Measurements from ENCODE around the gene TMPRSS12.
A peak's percentile ranks its signal among the peaks of the same experiment; 100 is the strongest.
"Not testable (repeated sequence)": the region's sequence is repeated elsewhere in the genome, so short reads cannot be mapped to it uniquely, and the experiment has no call there.

Gene TMPRSS12

DNA sequence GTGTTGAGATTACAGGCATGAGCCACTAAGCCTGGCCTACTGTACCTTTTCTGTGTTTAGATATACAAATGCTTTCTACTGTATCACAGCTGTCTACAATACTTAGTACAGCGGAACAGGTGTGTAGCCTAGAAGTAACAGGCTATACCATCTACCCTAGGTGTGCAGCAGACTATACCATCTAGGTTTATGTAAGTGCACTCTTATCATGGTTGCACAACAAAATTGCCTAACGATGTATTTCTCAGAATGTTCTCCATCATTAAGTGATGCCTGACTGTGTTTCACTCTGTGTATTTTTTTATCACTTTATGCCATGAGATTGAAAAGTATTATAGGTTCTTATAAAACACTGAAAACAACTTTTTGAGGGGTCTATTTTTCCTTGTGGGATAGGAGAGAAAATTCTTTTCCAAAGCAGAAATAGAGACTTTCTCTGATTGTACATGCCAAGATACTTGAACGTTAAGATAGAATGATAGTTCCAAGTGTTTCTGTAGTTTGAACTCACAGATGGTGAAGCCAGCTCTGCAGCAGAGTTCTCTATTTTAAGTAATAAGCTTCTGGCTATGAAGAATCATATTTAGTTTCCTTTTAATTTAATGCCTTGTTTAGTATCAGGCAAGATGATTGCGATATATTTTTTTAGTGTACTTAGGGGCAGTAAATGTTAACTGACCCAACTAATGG is 17.0 kb downstream of the TMPRSS12 start:
- DNase-seq (ENCODE audit: low read depth): no peak

DNA sequence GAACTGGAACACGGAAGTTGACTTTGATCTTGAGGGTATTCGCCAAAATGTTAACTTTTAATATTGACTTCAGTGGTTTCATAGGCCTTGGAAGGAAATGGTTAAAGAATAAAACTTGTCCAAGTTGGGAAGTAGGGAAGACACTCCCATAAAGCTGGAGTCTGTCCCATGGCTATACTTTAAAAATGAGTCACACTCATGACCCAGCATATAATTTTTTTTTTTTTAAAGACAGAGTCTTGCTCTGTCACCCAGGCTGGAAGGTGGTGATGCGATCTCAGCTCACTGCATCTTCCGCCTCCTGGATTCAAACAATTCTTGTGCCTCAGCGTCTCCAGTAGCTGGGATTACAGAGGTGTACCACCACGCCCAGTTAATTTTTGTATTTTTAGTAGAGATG is 19.6 kb downstream of the TMPRSS12 start:
- no peak for DNase-seq (ENCODE audit: low read depth)

DNA sequence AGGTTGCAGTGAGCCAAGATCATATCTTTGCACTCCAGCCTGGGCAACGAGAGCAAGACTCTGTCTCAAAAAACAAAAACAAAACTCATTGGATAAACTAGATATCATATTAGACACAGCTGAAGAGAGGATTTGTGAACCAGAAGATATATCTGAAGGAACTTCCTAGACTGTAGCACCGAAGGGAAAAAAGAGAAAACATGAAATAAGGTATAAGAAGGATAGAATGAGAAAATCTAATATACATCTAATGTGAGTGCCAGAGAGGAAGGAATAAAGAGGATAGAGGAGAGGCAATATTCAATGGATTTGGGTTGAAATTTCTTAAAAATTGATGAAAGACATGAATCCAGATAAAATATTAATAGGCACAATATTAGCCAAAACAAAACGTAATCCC is 22.5 kb downstream of the TMPRSS12 start:
- DNase-seq (ENCODE audit: low read depth): no peak

DNA sequence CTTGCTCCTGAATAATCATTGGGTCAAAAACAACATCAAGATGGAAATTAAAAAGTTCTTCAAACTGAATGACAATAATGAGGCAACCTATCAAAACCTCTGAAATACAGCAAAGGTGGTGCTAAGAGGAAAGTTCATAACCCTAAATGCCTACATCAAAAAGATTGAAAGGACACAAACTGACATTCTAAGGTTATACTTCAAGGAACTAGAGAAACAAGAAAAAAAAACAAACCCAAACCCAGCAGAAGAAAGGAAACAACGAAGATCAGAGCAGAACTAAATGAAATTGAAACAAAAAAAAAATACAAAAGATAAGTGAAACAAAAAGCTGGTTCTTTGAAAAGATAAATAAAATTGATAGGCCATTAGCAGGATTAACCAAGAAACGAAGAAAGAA is 26.2 kb downstream of the TMPRSS12 start:
- DNase-seq (ENCODE audit: low read depth): not testable (repeated sequence)

DNA sequence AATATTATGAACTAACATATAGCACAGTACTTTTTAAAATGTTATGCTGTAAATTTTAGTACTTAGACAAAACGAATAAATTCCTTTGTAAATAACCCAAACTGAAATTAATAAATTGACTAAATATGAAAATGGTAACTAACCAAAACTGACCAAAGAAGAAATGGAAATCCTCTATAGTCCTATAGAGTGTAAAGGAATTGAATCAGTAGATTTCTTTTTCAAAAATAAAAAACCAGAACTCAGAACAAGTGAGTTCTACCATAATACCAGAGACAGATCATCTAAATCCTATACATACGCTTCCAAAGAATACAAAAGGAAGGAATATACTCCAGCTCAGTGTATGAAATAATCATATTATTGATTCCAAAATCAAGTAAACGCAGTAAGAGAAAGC is 39.8 kb downstream of the TMPRSS12 start:
- DNase-seq (ENCODE audit: low read depth): no peak

DNA sequence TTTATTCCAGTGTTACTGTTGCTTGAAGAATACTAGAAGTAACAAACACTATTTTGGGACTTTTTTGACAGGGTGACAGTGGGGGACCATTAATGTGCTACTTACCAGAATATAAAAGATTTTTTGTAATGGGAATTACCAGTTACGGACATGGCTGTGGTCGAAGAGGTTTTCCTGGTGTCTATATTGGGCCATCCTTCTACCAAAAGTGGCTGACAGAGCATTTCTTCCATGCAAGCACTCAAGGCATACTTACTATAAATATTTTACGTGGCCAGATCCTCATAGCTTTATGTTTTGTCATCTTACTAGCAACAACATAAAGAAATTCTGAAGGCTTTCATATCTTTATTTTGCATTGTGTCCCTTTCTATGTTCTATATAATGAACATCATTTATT is 44.5 kb downstream of the TMPRSS12 start:
- DNase-seq (ENCODE audit: low read depth): no peak

DNA sequence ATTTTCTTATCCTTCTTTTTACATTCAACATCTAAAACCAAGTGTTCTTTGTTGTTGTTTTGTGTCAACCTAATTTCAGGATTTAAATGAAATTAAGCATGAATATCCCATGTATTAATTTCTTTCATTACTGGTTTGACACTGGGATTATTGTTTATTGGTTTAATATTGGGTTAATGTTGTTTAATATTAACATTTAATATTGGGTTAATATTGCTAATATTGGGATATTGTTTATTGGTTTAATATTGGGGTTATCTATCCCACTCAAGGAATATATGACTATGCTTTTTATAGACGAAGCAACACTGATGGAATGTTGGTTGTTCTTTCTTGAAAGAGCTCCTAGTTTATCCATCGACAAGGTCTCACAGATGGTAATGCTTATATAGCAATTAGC is 45.9 kb downstream of the TMPRSS12 start:
- no peak for DNase-seq (ENCODE audit: low read depth)

DNA sequence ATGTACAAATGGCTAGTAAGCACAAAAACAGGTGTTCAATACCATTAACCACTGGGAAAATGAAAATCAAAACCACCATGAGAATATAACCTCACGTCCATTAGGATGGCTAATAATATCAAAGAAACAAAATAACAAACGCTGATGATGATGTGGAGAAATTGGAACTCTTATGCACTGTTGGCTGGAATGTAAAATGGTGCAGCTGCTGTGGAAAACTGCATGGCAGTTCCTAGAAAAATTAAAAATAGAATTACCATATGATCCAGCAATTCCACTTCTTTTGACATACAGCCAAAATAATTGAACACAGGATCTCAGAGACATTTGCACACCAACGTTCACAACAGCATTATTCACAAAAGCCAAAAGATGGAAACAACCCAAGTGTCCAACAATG is 51.5 kb downstream of the TMPRSS12 start:
- no peak for DNase-seq (ENCODE audit: low read depth)

DNA sequence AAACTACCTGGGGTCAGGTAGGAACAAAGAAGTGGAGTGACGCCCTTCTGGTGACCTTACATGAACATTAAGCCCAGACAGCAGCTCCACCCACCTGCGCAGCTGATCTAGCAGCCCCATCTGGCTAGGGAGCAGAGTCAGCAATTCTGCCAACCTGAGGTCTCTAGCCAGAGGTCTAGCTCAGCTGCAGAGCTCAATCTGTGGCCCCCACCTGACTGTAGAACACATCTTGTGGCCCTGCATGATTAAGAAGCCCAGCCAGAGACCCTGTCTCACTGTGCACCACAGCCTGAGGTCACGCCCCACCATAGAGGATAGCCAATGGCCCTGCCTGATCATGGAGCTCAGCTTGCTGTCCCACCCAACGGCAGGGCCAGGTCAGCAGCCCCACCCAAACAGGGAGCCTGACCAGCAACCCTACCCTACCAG is 59.0 kb downstream of the TMPRSS12 start:
- no peak for DNase-seq (ENCODE audit: low read depth)

DNA sequence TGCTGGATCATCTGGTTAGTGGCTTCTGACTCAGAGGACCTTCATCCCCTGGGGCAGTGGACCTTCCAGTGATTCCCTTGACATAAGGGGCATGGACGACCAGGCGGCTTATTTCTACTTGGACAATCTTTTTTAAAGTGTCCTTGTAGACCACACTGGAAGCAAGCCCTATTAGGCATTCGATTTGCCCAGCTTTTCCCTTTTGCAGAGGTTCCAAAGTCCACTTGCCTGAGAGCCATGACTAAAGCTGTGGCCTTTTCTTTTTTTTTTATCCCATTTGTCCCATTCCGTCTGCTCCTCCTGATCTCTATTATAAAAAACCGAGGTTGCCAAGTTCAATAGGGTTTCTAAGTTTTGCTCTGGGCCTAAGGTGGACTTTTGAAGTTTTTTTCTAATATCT is 65.8 kb downstream of the TMPRSS12 start:
- DNase-seq (ENCODE audit: low read depth): not testable (repeated sequence)

DNA sequence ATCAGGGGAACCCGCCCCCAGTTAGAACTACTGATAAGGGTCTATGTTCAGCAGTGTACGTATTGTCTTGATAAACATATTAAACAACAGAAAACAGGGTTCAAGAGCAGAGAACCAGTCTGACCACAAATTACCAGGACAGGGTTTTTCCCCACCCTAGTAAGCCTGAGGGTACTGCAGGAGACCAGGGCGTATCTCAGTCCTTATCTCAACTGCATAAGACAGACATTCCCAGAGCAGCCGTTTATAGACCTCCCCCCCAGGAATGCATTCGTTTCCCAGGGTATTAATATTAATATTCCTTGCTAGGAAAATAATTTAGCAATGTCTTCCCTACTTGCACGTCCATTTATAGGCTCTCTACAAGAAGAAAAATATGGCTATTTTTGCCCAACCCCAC is 69.6 kb downstream of the TMPRSS12 start:
- DNase-seq (ENCODE audit: low read depth): not testable (repeated sequence)

DNA sequence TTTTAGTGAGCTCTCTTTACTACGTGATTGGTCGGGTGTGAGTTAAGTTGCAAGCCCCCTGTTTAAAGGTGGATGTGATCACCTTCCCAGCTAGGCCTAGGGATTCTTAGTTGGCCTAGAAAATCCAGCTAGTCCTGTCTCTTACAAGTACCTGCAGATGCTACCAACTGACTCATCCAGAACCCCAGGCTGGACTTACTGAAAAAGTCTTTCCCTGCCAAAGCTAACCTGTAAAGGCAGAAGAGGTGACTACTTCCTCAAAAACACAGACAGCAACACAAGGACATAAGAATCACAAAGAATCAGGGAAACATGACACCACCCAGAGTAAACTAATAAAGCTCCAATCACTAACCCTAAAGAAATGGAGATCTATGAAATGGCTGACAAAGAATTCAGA is 70.5 kb downstream of the TMPRSS12 start:
- DNase-seq (ENCODE audit: low read depth): no peak

DNA sequence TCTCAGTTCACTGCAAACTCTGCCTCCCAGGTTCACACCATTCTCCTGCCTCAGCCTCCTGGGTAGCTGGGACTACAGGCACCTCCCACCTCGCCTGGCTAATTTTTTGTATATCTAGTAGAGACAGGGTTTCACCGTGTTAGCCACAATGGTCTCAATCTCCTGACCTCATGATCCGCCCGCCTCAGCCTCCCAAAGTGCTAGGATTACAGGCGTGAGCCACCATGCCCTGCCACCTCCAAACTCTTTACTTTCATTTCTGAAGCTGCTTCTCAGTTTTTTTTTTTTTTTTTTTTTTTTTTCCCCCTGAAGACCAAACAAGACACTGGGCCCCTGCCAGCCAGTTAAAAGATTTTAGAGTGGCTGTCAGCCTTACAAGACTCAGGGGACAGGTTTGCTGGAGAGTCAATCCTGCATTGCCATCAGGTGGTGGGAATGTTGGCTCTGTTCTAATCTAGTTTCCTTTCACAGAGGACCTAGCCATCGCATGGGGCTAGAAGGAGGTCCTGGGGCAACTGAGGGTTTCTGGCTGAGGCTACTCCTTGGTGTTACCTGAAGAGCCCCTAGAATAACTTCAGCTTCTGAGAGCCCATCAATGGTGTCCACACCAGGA is 72.3 kb downstream of the TMPRSS12 start:
- DNase-seq (ENCODE audit: low read depth): no peak

DNA sequence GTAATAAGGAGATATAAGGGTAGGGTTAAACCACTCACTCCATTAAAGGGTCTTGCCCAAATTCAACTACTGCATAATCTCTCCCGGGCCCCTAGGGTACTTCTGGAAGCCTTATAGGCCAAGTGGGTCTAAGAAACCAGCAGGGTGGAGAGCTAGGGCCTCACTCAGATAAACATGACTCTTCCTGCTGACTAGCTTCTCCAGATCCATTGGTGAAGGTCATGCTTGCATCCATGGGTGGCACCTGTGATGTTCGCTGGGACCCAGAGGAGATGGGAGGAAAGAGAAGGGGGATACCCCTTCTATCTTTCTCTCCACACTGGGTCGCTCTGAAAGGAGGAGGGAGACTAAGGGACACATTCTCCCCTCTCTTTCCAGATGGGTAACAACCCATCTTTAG is 73.6 kb downstream of the TMPRSS12 start:
- DNase-seq (ENCODE audit: low read depth): no peak

DNA sequence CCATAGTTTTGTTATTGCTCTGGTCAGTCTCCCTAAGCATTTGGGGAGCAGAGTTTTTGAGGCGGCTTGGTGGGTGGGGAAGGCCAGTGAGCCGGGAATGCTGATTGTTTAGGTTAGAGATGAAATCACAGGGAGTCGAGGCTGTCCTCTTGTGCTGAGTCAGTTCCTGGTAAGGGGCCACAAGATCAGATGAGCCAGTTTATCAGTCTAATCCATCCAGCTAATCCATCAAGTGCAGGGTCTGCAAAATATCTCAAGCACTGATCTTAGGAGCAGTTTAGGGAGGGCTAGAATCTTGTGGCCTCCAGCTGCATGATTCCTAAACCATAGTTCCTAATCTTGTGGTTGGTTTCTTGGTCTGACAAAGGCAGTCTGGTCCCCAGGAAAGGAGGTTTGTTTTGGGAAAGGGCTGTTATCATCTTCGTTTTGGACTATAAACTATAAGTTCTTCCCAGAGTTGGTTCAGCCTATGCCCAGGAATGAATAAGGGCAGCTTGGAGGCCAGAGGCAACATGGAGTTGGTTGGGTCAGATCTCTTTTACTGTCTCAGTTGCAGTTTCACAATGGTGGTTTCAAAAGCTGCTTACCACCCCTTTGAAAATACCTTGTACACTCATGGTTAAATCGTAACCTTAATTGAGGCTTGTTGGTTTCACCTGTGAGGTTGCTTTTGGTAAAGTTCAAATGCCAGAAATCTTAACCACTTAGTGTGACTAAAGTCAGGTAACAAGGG is 76.0 kb downstream of the TMPRSS12 start:
- peak; percentile 38 for DNase-seq (ENCODE audit: low read depth)

DNA sequence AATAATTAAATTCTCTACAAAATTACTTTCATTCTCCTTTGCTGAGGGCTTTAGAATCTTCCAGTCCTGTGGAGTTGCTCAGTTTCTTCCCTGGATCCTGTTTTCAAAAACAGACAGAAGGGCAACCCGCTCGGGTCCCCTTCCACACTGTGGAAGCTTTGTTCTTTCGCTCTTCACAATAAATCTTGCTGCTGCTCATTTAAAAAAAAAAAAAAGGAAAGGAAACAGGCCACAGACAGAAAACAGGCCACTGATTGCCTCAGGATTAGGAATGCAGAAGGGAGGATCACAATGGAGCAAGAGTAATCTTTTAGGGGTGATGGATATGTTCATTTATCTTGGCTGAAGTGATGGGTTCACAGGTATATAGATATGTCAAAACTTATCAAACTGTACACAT is 80.1 kb downstream of the TMPRSS12 start:
- no peak for DNase-seq (ENCODE audit: low read depth)

DNA sequence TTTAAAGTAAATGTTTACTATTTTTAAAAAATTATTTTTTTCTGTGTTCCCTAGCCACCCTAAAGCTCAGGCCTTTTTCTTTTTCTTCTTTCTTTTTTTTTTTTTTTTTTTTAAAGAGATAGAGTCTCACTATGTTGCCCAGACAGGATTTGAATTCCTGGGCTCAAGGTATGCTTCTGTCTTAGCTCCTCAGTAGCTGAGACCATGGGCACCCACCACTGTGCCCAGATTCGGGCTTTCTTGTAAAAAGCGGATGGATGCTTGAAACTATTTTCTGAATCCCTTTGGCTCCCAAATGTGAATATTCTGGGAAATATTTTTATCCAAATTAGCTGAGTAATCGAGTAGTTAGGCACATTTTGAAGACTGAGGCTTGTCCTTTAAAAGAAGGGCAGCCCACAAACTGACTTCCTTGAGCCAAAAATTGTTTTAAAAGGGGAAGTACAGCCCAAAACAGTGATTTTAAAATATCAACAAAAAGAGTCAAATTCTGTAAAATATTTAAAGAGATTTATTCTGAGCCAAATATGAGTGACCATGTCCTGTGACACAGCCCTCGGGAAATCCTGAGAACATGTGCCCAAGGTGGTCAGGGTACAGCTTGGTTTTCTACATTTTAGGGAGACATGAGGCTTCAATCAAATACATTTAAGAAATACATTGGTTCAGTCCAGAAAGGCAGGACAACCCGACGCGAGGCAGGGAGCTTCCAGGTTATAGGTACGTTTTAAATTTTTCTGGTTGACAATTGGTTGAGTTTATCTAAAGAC is 80.8 kb downstream of the TMPRSS12 start:
- DNase-seq (ENCODE audit: low read depth): no peak

DNA sequence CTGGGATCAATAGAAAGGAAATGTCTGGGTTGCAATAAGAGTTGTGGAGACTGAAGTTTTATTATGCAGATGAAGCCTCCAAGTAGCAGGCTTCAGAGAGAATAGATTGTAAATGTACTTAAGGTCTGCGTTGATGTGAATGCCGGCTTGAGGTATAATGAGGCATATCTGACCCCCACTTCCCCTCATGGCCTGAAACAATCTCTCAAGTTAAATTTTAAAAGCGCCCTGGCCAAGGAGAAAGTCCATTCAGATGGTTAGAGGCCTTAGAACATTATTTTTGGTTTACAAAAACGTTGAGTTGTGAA is 81.4 kb downstream of the TMPRSS12 start:
- DNase-seq (ENCODE audit: low read depth): no peak

DNA sequence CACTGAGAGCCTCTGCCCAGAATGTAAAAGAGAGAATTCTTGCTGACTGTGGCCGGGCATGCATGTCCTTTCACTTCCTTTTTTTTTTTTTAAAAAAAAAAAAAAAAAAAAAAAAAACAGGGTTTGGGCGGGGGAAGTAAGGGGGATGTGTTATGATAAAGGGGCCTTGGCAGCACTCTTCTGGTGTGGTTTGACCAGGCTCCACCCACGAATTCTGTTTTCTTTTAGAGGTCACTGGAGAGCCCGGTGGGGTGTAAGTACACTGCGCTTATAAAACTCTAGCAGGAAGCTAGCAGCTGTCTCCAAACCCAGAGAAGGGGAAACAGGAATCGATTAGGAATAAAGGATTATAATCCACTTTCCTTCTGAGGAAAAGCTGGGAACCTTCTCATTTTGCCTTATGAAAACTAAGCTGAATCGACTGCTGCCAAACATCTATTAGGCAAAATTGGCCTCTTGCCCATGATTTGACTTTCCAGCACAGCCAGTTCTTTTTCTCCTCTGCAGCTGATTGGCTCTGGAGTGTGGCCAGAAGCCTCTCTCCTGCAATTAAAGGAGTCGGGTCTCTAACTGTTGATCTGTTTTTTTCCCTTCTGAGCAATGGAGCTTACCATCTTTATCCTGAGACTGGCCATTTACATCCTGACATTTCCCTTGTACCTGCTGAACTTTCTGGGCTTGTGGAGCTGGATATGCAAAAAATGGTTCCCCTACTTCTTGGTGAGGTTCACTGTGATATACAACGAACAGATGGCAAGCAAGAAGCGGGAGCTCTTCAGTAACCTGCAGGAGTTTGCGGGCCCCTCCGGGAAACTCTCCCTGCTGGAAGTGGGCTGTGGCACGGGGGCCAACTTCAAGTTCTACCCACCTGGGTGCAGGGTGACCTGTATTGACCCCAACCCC is 82.0 kb downstream of the TMPRSS12 start:
- peak; percentile 88 for DNase-seq (ENCODE audit: low read depth)

DNA sequence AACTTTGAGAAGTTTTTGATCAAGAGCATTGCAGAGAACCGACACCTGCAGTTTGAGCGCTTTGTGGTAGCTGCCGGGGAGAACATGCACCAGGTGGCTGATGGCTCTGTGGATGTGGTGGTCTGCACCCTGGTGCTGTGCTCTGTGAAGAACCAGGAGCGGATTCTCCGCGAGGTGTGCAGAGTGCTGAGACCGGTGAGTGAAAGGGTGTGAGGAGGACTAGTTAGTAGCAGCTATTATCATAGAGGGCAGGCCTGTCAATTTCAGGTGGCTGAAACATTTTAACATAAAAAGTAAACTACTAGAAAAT is 82.6 kb downstream of the TMPRSS12 start:
- no peak for DNase-seq (ENCODE audit: low read depth)

DNA sequence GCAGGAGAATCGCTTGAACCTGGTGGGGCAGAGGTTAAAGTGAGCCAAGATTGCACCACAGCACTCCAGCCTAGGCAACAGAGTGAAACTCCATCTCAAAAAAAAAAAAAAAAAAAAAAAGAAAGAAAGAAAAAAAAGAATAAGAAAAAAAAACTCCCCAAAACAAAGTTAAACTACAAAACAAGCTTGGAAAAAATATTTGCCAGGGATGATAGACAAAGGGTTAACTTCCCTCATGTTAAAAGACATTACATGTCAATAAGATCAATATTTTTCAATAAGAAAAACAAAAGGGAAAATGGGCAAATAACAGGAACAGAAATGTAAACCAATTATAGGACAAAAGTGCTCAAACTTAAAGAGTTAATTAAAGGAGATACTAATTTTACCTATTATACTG is 83.2 kb downstream of the TMPRSS12 start:
- no peak for DNase-seq (ENCODE audit: low read depth)

DNA sequence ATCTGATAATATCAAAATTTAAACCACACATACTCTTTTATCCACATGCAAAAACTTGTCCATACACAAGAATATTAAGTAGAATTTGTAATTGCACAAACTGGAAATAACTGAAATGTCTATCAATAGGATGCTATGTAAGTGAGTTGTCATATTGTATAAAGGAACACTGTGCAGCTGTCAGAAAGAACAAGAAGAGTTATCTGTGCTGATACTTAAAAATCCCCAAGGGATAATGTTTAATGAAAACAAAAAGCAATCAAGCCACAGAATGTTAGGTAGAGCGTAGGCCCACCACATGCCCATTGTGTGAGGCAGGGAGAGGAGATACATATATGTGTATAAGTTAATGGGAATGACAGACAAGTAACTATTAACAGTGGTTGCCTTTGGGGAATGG is 83.7 kb downstream of the TMPRSS12 start:
- no peak for DNase-seq (ENCODE audit: low read depth)

Measured in CMK (cell line).